T-helper 22 cell (primary cell): ENCODE data around the gene S100A1.
"Not testable (repeated sequence)": the region's sequence is repeated elsewhere in the genome, so short reads cannot be mapped to it uniquely, and the experiment has no call there.

Source experiments
- DNase-seq: peaks from one replicate; pipeline ENCODE4 v3.0.0-alpha.2; 2020; ENCODE audit warnings: low read depth

S100A1 gene

DNA sequence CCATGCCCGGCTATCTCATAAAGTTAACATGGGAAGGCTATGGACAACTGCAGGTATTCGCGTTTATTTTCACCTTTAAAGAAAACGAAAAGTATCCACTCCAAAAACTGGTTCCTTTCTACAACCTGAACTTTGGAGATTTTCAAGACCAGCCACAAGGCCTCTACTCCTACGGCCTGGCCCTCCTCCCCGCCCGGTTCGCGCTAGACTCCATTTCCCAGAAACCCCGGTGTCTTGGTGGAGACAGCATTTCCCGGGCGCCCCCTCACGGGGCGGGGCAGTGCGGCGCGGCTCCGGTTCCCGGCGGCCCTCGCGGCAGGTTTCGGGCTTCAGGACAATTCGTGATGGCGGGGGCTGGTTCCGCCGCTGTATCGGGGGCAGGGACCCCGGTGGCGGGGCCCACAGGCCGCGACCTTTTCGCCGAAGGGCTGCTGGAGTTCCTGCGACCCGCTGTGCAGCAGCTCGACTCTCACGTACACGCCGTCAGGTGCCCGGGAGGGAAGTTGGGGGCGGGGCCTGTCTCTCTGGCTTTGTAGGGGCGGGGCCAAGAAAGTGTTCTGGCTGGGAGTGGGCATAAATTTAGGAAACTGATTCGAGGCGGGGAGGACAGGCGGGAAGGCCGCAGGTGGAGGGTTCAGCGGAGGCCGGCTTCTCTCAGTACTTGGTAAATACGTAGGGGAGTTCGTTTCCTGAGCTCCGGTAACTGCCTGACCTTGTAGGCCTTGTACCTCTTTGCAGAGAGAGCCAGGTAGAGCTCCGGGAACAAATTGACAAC lies 30.4 kb downstream of the S100A1 start, which contains the start of gene SNAPIN:
Gene SNAPIN (plus strand): TSS at position 304 of the 775 bp plus-strand sequence. CDS start 41 bp downstream, at position 345.
- DNase-seq: peak; percentile 80

DNA sequence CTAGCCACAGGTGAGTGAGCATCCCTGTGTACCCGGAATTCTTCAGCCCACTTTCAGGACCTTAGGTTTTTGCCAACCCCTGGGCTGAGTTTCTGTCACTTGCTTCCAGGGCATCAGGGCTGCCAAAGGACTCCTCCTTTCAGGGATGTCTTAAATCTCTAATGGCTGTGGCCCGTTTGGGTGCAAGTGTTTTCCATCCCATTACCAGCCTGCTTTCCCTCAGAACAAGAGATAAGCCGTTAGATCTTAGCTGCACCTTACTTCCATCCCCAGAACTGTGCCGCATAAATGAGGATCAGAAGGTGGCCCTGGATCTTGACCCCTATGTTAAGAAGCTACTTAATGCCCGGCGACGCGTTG lies 30.9 kb downstream of the S100A1 start:
- DNase-seq: no peak

- DNase-seq: no peak
These were observed 31.4 kb downstream of the S100A1 start for GRCh38 chr1:153659656-153660055.

GRCh38 chr1:153661111-153661708 lies 33.0 kb downstream of the S100A1 start:
- no peak for DNase-seq

GRCh38 chr1:153662269-153662668 lies 34.0 kb downstream of the S100A1 start:
- DNase-seq: no peak

DNA sequence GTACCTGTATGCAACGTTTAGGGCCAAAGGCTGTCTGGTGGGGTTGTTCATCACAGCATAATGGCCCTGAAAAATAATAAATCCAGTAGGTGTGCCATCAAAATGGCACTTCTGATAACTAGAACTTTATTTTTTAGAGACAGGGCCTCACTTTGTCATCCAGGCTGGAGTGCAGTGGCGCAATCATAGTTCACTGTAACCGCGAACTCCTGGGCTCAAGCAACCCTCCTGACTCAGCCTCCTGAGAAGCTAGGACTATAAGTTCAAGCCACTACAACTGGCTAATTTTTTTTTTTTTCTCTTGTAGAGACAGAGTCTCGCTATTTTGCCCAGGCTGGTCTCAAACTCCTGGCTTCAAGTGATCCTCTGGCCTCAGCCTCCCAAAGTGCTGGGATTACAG lies 35.0 kb downstream of the S100A1 start:
- no peak for DNase-seq

DNA sequence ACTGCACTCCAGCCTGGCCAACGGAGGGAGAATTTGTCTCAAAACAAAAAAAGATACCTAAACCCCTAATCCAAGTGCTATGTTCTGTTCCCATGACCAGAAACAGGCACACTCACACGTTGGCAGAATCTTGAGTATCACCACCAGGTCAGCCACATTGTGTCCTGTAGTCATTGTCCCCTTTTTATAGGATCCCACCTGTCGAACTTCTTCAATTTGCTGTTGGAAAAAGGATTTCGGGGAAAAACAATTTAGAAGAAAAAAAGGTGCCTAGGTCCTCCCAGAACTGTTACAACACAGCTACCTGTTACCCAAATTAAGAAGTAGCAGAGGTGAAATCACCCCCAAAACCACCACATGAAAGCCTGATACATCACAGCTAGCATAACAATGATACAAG lies 39.2 kb downstream of the S100A1 start:
- DNase-seq: no peak

DNA sequence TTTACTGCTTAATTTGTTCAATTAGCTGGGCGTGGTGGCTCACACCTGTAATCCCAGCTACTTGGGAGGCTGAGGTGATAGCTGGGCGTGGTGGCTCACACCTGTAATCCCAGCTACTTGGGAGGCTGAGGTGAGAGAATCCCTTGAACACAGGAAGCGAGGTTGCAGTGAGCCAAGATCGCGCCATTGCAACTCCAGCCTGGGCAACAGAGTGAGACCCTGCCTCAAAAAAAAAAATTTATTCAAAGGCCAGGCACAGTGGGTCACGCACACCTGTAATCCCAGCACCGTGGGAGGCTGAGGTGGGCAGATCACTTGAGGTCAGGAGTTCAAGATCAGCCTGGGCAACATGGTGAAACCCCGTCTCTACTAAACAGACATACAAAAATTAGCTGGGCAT lies 40.4 kb downstream of the S100A1 start:
- not testable (repeated sequence) for DNase-seq

DNA sequence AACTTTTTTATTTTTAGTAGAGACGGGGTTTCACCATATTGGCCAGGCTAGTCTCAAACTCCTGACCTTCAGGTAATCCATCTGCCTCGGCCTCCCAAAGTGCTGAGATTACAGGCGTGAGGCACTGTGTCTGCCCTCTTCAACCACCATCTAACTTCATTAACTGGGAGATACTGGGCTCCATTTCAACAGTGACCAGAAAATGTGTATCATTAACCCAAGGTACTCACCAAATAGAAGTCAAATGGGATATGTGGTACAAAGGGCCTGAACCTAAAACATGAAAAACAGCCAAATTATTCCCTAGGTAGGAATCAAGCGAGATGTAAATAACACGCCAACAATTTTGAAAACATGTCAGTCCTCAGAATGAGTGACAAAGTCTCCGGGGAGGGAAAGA lies 41.4 kb downstream of the S100A1 start:
- DNase-seq: no peak

DNA sequence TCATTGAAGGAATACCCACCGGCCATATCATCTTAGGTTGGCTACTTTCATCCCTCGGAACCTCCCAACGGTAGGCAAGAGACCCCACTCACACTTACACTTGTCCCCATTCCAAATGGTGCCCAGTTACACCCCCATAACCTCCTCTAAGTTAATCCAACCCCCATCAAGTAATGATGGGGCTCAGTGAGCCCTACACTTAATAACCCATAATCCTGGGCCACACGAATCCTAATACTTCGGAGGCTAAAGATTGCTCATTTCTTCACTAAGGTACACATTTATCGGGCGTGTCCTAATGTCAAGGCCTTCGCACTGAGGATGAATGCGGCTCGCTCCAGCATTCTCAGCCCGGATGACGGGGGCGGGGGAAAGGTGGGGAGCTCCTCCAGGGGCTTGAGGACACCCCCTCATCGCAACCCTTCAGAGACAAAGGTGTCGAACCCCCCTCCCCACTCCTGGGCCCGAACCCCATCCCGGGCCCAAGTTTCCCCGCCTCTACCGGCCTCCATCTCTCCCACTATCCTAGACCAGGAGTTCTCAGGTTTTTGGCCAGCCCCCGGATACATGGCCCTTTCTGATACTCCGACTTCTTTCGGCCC lies 42.1 kb downstream of the S100A1 start:
- no peak for DNase-seq

GRCh38 chr1:153670859-153671627 lies 42.8 kb downstream of the S100A1 start, which contains the start of gene ILF2:
ILF2 (minus strand) TSS chr1:153670993; CDS start chr1:153670922, 71 bp downstream.
- DNase-seq: peak; percentile 96

DNA sequence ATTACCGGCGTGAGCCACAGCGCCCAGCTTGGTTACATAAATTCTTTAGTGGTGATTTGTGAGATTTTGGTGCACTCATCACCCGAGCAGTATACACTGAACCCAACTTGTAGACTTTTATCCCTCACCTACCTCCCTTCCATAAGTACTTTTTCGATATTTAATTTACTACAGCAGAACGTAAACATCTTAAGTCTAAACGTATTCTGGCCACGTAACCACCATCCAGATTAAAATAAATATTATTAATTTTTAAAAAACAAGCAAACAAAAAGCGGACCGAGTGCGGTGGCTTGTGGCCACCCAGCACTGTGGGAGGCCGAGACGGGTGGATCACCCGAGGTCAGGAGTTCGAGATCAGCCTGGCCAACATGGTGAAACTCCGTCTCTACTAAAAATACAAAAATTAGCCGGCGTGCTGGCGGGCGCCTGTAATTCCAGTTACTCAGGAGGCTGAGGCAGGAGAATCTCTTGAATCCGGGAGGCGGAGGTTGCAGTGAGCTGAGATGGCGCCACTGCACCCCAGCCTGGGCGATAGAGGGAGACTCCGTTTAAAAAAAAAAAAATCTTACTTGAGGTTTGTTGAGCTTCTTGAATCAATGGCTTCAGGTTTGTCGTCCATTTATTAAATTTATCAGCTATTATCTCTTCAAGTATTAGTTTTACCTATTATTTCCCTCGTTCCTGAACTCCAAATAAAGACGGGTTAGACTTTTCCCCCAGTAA lies 43.6 kb downstream of the S100A1 start:
- DNase-seq: peak; percentile 13

GRCh38 chr1:153673511-153673910 lies 45.3 kb downstream of the S100A1 start:
- DNase-seq: no peak

DNA sequence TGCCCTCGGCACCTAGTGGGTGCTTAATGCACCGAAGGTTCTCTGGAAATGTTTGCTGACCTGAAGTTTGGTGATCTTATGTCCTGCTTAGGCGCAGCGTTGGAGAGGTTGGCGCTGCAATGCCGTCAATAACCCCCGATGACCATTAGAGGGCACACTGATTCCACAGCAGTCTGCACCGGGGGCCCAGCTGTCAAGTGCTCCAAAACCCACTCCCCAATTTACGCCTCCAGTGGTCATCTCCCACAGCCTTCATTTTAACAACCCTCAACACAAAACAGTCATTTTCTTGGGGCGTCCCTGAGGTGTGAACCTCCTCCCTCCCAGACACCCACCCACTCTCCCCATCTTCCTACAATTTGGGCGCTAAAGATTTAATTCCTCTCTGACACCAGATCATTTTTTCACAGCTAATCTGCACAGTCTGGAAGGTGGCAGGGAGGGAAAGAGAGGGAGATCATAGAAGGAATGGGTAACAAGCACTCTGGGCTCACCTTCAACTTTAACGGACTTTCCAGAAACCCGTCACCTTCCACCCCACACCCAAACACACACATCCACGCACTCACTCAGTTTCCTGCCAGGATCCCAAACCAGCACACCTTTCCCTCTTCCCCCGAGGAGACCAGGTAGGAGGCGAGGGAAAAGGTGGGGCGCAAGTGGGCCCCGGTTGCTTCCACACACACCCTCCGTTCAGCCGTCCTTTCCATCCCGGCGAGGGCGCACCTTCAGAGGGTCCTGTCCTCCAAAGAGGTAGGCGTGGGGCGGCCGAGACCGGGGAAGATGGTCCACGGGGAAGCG lies 49.7 kb downstream of the S100A1 start:
- no peak for DNase-seq

DNA sequence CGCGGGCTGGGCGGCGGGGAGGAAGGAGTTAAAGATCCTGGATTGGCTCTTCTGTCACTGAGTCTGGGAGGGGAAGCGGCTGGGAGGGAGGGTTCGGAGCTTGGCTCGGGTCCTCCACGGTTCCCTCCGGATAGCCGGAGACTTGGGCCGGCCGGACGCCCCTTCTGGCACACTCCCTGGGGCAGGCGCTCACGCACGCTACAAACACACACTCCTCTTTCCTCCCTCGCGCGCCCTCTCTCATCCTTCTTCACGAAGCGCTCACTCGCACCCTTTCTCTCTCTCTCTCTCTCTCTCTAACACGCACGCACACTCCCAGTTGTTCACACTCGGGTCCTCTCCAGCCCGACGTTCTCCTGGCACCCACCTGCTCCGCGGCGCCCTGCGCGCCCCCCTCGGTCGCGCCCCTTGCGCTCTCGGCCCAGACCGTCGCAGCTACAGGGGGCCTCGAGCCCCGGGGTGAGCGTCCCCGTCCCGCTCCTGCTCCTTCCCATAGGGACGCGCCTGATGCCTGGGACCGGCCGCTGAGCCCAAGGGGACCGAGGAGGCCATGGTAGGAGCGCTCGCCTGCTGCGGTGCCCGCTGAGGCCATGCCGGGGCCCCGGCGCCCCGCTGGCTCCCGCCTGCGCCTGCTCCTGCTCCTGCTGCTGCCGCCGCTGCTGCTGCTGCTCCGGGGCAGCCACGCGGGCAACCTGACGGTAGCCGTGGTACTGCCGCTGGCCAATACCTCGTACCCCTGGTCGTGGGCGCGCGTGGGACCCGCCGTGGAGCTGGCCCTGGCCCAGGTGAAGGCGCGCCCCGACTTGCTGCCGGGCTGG lies 50.5 kb downstream of the S100A1 start, which contains the start of gene NPR1:
Gene NPR1 (plus strand): TSS at position 170 of the 818 bp plus-strand sequence. CDS start 421 bp downstream, at position 591.
- DNase-seq: no peak

DNA sequence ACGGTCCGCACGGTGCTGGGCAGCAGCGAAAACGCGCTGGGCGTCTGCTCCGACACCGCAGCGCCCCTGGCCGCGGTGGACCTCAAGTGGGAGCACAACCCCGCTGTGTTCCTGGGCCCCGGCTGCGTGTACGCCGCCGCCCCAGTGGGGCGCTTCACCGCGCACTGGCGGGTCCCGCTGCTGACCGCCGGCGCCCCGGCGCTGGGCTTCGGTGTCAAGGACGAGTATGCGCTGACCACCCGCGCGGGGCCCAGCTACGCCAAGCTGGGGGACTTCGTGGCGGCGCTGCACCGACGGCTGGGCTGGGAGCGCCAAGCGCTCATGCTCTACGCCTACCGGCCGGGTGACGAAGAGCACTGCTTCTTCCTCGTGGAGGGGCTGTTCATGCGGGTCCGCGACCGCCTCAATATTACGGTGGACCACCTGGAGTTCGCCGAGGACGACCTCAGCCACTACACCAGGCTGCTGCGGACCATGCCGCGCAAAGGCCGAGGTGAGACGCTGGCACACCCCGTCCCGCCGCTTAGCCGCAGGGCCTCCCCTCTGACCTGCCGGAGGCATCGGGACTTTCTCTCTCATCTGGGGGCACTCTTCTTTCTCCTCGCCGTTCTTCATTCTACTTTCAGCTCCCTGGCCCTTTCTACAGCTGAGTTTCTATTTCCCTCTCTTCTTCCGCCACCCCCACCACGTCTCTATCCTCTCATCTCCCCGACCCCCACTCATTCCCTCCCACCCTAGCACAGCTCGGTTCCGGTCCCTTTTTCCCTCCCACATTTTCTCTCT lies 51.3 kb downstream of the S100A1 start:
- no peak for DNase-seq

- no peak for DNase-seq
These were observed 51.8 kb downstream of the S100A1 start for GRCh38 chr1:153680120-153680403.
